Activated T-cell treated with anti-CD3 and anti-CD28 coated beads, Interleukin-2, amount 50 U/mL, for 72 hours (primary cell): ENCODE results near the gene CPN1. TPM values are rescaled to one million over a fixed set of nuclear protein-coding genes. Genes with fewer than 3 reads are reported as not detected.

ENCODE experiments used
- ATAC-seq, 2 donors: fragments of 150-1000 bp; cut with Tn5 transposase; replicated peaks in 1 of 2; 2 replicates each; pipeline ENCODE4 v1.10.0; 2021; ENCODE audit warnings: moderate library complexity in 2 of 2, mild to moderate bottlenecking in 1 of 2
- DNase-seq, 2 donors: peaks; one replicate each; pipeline ENCODE4 v3.0.0; 2021 to 2022; ENCODE audit warnings: mixed read lengths in 1 of 2
- H3K27ac Mint-ChIP-seq: one replicate; pipeline ENCODE4 v1.8.0; 2022; ENCODE audit warnings: mild to moderate bottlenecking, moderate library complexity, mixed read lengths
- H3K27me3 Mint-ChIP-seq: one replicate; pipeline ENCODE4 v1.8.0; 2022; ENCODE audit warnings: low read depth, mixed read lengths
- H3K36me3 Mint-ChIP-seq, 2 donors: one replicate each; pipeline ENCODE4 v1.8.0; 2022; ENCODE audit warnings: mixed read lengths in 2 of 2, mild to moderate bottlenecking in 1 of 2; ENCODE audit not compliant: insufficient read depth in 2 of 2
- H3K4me1 Mint-ChIP-seq: one replicate; pipeline ENCODE4 v1.8.0; 2022; ENCODE audit warnings: low read depth, mixed read lengths
- H3K4me3 Mint-ChIP-seq, 2 donors: one replicate each; pipeline ENCODE4 v1.8.0; 2022; ENCODE audit warnings: mild to moderate bottlenecking in 2 of 2, mixed read lengths in 2 of 2, moderate library complexity in 2 of 2
- H3K9me3 Mint-ChIP-seq, 2 donors: one replicate each; pipeline ENCODE4 v1.8.0; 2022; ENCODE audit warnings: mixed read lengths in 2 of 2
- total RNA-seq, 2 donors: library from RNA; stranded (reverse); gene quantifications; one replicate each; pipeline ENCODE4 v1.2.3, GENCODE V29; 2022

CPN1 gene
- total RNA-seq, 2 donors from 2014 or later: not detected

DNA sequence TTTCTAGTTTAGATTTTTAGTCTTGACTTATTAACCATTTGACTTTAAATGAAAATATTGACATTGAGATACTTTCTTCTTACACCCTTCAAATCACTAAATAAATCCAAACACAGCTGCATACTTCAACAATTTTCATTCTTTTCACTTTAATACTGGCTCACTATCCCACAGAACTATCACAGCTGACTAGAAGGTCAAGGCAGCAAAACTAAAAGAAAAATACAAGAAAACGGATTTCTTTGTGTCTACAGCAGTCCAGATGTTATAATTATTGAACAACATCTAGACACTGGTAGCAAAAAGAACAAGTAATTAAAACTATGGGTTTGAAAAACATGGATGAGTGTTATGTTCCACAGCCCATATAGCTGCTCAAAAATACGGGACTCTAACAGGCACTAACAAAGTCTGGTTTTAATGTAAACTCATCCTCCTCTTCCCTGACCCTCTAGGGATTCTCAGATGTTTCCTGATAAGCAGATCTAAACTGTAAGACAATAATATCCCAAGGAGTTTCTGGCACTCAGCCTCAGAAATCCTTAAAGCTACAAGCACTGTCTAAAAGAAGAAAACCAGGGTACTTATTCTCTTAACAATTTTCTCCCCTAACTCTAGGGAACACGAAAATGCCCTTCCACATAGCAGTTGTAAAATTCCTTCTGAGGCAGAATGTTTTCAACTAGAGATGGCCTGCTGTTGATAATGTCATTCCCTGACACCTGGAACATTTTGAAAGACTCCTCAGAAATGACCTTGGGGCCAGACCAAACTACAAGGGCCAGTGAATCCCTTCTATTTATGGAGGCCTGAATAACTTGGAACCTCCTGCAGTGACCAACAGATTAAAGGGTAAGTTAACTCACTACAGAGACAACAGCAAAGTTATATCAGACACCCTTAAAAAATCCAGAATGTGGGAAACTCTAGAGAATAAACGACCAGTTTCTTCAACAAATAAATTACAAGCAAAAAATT, 84.7 kb downstream of the CPN1 start:
- Mint-ChIP-seq H3K4me1 (peaks cover 21% of the 10 kb centered on the region), H3K4me3 (no peak overlapping the region)
- no peak for ATAC-seq

DNA sequence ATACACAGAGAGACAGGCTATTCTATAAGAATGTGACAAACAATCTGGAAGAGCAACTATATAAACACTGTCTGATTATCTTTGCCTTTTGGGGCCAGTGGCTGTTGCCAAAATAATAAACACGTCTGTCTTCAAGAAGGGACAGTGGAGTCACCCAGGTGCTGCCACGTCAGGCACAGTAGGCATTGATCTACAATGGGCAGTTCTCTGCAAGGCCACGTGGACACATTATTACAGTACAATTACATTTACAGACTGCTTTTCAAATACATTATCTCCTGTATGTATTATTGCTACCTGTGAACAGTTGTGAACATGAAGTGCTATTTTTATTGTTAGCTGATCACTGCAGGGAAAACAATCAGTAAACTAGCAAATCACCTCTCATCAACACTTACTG, 86.0 kb downstream of the CPN1 start:
- Mint-ChIP-seq H3K36me3 (no peaks in the 10 kb centered on the region), H3K27me3 (no peaks in the 10 kb centered on the region), H3K27ac (no peak overlapping the region), H3K9me3 (no peaks in the 10 kb centered on the region), H3K4me1 (peaks cover 21% of the 10 kb centered on the region), H3K4me3 (no peak overlapping the region)
- no peak for ATAC-seq
- no peak for DNase-seq

More for the DNA sequence above, 84.7 kb downstream of the CPN1 start:
- no peak for DNase-seq
- Mint-ChIP-seq H3K27me3 (no peaks in the 10 kb centered on the region), H3K9me3 (no peaks in the 10 kb centered on the region), H3K36me3 (no peaks in the 10 kb centered on the region), H3K27ac (no peak overlapping the region)

DNA sequence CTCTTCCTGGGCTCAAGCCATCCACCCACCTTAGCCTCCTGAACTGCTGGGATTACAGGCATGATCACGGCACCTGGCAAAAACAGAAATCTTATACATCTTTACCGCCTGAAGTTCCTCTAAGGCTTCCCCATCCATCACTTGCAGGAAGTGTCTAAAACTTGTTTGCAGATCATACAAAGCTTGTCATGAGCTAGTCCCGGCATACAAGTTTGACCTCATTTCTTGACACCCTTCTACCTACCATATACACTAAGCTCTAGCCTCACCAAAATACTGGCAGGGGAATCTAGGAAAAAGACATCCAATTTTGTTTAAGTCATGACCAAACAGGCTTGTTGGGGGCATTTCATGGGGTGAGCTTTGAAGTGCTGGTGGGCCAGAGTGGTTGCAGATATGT, 86.4 kb downstream of the CPN1 start:
- ATAC-seq (no peak), DNase-seq (no peak)
- no peak overlapping the region for H3K27ac Mint-ChIP-seq
- H3K4me1 Mint-ChIP-seq: peaks cover 21% of the 10 kb centered on the region
- H3K4me3 Mint-ChIP-seq: no peak overlapping the region
- no peaks in the 10 kb centered on the region for H3K36me3 Mint-ChIP-seq
- H3K9me3 Mint-ChIP-seq: no peaks in the 10 kb centered on the region
- H3K27me3 Mint-ChIP-seq: no peaks in the 10 kb centered on the region

DNA sequence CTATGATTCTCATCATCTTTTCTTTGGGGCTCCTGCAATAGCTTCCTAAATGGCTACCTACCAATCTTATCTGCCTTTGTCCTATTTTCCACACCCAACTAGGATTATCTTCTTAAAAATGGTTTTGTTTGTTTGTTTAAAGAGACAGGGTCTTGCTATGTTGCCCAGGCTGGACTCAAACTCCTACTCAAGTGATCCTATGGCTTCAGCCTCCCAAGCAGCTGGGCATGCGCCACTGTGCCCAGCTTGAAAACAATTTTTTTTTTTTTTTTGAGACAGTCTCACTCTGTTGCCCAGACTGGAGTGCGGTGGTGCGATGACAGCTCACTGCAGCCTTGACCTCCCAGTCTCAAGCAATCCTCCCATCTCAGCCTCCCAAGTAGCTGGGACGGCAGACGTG, 86.9 kb downstream of the CPN1 start:
- ATAC-seq: no peak
- Mint-ChIP-seq H3K4me1 (peaks cover 21% of the 10 kb centered on the region), H3K27ac (no peak overlapping the region)

DNA sequence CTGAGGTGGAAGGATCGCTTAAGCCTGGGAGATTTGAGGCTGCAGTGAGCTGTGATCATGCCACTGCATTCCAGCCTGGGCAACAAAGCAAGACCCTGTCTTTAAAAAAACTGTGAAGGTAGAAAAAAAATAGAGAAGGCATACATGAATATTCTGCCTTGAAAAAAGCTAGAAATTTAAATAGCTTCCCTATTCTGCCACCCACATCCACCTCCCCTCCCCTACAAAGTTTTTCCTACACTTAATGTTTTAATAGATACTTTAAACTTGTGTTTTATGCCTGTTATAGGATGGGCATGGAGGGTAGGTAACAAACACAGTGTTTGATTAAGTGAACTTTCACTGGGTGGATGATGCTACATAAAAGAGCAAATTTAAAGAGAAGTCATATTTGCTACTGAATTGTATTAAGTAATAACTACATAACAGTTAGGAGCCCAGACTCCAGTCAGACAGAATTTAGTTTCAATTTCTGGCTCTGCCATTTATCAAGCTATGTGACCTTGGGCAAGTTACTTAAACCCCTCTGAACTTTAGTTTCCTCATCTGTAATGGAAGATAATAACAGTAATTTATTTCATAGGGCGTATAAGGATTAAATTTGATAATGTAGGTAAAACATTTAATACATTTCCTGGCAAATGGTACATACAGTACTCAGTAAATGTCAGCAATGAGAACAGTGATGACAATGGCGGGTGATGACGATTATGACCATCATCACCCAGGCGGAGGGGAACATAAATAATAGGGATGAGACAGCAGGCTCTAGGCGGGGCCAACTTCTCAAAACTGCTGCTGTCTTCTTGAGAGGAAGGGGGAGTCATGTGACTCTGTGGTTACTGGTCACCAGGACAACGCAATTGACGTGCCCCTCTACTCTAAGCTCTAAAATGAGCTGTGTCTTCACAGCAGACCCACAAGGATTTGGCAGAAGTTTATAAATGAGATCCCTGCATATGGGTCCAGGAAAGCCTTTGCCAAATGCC, 87.7 kb downstream of the CPN1 start:
- Mint-ChIP-seq H3K4me1 (peaks cover 21% of the 10 kb centered on the region), H3K36me3 (no peaks in the 10 kb centered on the region), H3K9me3 (no peaks in the 10 kb centered on the region), H3K4me3 (peak overlapping the region; percentile 18 to 62), H3K27me3 (no peaks in the 10 kb centered on the region), H3K27ac (peak overlapping the region; percentile 63)
- peak; percentile 57 to 64 for DNase-seq
- peak; percentile 97 to 99 for ATAC-seq

More for the DNA sequence above, 86.9 kb downstream of the CPN1 start:
- no peaks in the 10 kb centered on the region for H3K9me3 Mint-ChIP-seq
- H3K4me3 Mint-ChIP-seq: peak overlapping the region; percentile 12 to 44
- no peaks in the 10 kb centered on the region for H3K27me3 Mint-ChIP-seq
- no peaks in the 10 kb centered on the region for H3K36me3 Mint-ChIP-seq
- no peak for DNase-seq

Other genes starting within 250 kb of the CPN1 start
- 1 to 10 TPM; 2.3 to 2.9 TPM for gene DNMBP, start 71.9 kb downstream of the CPN1 start, total RNA-seq
- gene ERLIN1, start 104.2 kb upstream of the CPN1 start, total RNA-seq: 10 to 100 TPM; 15.1 to 17.8 TPM
- gene CHUK, start 147.7 kb upstream of the CPN1 start, total RNA-seq: 10 to 100 TPM; 25.0 to 26.6 TPM
- gene CWF19L1, start 185.8 kb upstream of the CPN1 start, total RNA-seq: 10 to 100 TPM; 54.4 to 73.1 TPM
- 100 to 1,000 TPM in 1 of 2 donors, 10 to 100 TPM in 1; 78.9 to 110 TPM for gene BLOC1S2, start 204.8 kb upstream of the CPN1 start, total RNA-seq
- under 1 TPM; 0.30 to 0.60 TPM for gene PKD2L1, start 248.4 kb upstream of the CPN1 start, total RNA-seq